T-helper 1 cell (primary cell): Measurements from ENCODE around the gene HBD.

Experiments used
- DNase-seq, 5 donors: peaks; one replicate each; pipeline ENCODE4 v3.0.0-alpha.2; 2012 to 2020

The HBD gene

DNA sequence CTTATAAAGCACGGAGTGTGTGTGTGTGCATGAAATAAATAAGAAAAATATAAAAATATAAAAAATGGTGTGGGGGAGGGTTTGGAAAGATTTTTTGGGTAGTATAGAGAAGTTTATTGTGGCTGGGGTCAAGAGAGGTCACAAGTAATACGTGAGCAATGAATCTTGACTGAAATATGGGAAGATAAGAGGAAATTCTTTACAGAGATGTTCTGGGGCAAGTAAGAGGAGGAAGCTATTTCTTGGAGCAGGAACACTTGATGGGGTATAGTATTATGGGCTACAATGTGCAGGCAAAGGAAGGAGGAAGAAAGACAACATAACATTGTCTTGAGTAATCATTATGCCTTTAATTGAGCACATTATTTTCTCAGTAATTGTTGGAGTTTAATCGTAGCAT lies 2.1 kb downstream of the HBD start:
- no peak for DNase-seq

GRCh38 chr11:5231111-5231510 lies 3.2 kb downstream of the HBD start:
- no peak for DNase-seq

- DNase-seq: no peak
Observed at GRCh38 chr11:5230266-5230665, 4.0 kb downstream of the HBD start.

DNA sequence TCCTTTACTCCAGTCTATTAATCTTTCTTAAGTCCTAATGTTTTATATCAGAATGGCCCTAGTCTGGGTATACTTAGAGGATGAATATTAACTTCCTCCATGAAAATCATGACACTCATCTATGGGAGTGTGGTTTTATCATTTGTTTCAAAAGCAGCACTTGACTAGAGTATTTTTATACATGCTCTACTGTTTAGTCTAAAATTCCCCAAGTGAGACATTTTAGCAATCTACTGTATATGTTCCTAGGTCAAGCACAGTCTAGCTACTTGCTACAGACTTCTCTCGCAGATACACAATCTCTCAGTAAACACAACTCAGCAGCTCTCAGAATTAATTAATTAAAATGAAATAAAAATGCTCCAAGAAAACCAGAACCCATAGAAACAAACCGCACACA lies 4.5 kb downstream of the HBD start:
- DNase-seq: no peak

DNA sequence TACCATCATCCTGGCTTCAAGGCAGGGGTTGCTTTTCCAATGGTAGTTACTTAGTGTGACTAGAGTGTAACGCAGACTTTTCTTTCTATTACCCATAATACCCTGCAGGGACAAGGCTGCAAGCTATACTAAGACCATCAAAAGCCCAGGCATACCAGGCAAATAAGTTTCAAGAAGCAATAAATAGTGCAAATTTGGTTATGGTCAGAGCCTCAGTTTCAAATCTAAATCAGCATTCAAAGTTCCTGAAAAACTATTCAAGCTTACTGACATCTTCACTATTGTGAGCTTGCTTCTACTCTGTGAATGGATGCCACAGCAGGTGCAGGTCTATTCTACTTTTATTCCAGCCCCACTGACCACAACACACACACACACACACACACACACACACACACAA lies 4.9 kb downstream of the HBD start:
- no peak for DNase-seq

DNA sequence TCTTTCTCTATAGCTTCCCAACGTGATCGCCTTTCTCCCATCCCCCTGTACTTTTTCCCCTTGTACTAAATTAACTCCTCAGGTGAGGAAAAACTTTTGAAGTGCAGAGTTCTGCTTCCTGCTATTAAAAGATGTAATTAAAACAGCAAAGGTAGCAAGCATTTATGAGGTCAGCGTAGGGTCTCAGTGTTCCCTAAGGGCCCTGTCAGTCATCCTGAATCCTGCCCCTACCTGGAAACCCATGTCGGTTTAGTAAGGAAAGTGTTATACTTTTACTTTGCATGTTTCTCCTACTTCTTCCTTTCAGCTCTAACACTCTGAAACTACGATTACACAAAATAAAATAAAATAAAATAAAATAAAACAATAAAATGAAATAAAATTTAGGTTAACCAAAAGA lies 6.2 kb downstream of the HBD start:
- no peak for DNase-seq

- no peak for DNase-seq
Observed at GRCh38 chr11:5227681-5228080, 6.6 kb downstream of the HBD start.

- DNase-seq: no peak
Observed at GRCh38 chr11:5226732-5227310, 7.5 kb downstream of the HBD start, which contains the start of gene HBB. TSS of gene HBB (minus strand) at chr11:5227071. CDS start at chr11:5227021, 50 bp downstream.

GRCh38 chr11:5225480-5225871 lies 8.8 kb downstream of the HBD start:
- no peak for DNase-seq

- DNase-seq: no peak
Observed at GRCh38 chr11:5224538-5225479, 9.5 kb downstream of the HBD start.

DNA sequence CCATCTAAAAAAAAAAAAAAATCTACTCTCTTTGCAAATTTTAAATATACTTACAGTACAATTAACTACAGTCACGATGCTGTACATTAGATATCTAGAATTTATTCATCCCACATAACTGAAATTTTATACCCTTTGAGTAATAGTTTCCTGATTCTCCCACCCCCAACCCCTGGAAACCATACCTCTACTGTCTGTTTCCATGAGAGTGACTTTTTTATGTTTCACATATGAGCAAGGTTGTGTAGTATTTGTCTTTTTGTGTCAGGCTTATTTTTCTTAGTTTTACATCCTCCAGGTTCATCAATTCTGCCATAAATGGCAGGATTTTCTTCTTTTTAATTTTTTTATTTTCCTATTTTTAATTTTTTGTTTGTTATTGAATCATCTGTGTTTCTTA lies 10.6 kb downstream of the HBD start:
- no peak for DNase-seq

DNA sequence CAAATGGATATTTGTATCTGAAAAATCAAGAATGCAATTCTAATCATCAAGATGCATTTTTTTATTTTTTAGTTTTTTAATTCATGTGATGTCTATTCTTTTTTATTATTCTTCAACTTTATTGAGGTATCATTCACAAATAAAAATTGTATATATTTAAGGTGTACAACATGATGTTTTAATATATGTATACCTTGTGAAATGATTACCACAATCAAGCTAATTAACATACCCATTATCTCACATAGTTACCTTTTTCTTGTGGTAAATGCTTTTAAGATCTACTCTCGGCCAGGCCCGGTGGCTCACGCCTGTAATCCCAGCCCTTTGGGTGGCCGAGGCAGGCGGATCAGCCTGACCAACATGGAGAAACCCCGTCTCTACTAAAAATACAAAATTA lies 11.1 kb downstream of the HBD start:
- no peak for DNase-seq

DNA sequence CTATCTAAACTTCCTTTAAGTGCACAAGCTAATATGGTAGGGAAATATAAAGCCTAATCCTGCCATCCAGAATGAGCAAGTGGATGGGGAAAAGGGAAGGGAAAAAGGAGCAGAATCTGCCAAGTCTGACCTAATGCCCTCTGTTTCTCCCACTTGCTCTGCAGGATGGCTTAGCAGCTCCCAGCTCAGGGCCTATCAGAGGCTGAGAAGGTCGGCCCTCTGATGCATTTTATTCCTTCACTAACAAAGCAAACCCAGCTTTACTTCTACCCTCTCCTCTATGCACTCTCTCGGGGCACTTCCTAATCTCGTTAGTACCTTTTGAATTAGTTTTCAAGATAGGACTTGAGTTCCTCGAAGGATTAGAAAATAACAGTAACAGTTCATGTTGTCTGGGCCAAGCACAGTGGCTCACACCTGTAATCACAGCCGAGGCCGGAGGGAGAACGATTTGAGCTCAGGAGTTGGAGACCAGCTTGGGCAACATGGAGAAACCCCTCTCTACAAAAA lies 23.9 kb downstream of the HBD start:
- no peak for DNase-seq

DNA sequence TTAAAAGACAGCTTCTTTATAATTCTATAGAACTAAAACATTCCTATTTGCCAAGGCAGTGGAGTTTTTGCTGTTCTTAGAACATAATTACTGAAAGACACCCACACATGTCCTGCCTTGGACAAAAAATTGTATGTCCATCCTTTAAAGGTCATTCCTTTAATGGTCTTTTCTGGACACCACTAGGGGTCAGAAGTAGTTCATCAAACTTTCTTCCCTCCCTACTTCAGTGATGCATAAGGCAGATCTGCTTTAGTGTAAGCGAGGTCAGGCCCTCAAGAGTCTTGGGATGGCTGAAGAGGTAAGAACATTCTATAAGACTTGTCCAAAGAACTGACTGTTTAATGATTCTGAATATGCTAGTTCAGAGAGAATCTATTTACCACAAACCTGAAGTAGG lies 29.5 kb downstream of the HBD start:
- peak in 1 of 5 donors; percentile 4 for DNase-seq

GRCh38 chr11:5203366-5203765 lies 30.9 kb downstream of the HBD start:
- no peak for DNase-seq

DNA sequence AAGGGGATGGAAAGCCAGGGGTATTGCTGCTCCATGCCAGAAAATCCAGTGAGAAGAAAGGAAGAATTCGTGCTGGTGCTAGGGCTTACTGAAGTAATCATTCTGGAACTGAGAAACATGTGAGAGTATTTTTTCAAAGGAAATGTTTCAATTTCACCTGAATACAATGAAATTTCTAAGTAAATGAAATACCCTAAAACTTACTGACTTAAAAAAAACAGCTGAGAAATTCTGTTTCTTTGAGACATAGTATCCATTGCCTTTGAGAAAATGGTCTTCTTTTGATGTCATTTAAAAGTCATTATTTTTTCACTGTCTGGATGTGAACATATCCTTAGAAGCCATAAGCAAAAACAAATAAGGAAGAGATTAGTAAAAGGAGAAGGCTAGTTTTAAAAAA lies 33.7 kb downstream of the HBD start, which contains the start of gene OR51V1:
Gene OR51V1 (minus strand): TSS at position 101 of the 400 bp plus-strand sequence. CDS start 0 bp downstream, at position 101.
- no peak for DNase-seq

DNA sequence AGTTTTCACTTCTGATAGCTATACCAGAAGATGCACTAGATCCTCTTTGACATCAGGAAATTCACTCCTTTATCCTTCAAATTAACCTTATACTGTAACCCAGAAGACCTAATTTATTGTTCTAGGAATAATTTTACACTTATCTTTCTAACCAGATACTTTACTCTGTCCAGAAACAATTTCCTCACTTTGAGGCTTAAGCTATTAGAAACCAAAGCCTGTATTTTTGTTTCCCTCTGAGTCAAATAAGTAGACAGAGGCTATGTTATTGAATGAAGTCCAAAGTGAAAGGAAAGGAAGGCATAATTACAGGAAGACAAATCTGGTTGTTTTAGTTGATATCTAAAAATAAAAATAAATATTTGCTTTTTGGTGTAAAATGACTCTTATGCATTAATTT lies 36.0 kb downstream of the HBD start:
- no peak for DNase-seq

- DNase-seq: no peak
Observed at GRCh38 chr11:5197536-5197935, 36.7 kb downstream of the HBD start.

DNA sequence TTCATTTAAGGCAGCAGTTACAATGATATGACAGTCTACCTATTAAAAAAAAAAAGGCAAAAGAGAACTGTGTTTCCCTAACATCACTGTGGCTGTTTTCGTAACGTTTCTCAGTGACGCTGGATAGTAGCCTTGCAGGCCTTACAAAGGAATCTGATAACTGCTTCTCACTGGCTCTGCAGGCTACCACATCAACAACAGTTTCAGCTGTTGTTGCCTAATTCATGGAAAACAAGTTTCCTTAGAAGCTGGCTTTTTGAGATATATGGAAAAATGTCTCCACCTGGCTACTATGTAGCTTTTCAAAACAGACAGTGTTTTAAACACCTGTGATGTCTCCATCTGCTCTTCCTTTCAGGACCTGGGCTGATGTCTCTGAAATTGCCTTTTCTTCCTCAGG lies 37.6 kb downstream of the HBD start:
- no peak for DNase-seq

DNA sequence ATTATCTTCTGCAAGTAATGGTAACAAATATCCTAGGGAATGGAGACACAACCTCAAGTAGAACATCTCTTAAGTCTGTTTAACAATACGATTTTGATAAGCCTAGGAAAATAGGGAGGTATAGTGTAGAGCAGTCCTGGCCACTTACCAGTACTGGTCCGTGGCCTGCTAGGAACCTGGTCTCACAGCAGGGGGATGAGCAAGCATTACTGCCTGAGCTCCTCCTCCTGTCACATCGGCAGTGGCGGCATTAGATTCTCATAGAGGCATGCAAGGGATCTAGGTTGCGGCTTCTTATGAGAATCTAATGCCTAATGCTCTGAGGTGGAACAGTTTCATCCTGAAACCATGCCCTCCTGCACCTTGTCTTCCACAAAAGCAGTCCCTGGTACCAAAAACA lies 38.2 kb downstream of the HBD start:
- DNase-seq: no peak

DNA sequence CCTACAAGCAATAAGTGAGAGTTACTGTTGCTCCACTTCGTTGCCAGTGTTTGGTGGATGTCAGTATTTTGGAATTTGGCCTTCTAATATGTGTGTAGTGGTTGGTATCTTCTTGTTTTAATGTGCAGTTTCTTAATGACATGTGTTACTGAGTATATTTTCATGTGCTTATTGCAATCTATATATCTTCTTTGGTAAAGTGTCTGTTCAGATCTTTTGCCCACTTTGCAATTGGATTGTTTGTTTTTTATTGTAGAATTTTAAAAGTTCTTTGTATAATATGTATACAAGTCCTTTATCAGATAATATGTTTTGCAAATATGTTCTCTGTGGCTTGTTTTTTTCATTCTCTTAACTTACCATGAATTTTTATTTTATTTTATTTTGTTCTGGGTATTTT lies 41.5 kb downstream of the HBD start:
- no peak for DNase-seq

DNA sequence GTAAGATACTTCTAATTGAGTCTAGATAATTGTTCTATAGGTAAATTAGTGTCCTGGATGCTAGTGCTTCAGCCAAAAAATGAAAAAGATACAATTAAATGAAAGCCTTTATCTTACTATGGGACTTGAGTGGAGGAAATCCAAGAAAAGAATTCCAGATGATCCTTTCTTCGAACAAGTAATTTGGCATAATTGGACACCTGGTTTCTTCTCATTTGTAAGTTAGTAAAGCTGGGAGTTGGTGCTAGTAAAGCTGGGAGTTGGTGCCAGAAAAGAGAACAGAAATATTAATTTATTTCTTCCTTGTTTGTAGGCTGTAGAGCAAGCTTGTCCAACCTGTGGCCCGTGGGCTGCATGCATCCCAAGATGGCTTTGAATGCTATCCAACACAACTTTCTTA lies 46.1 kb downstream of the HBD start:
- no peak for DNase-seq
